Lower lobe of right lung (tissue), 2 donors: Measurements from ENCODE around the gene ZAR1. TPM values are rescaled to one million over a fixed set of nuclear protein-coding genes. Genes with fewer than 3 reads are reported as not detected.

Experiments used
- ATAC-seq, 2 donors: fragments of 200-7000 bp; cut with Tn5 transposase; one replicate each; pipeline ENCODE4 v1.9.1; 2020 to 2022; ENCODE audit warnings: mild to moderate bottlenecking in 2 of 2, moderate library complexity in 2 of 2
- DNase-seq: peaks from one replicate; pipeline ENCODE4 v3.0.0-alpha.2; 2020
- H3K27ac ChIP-seq: fragments of 200-600 bp; one replicate; pipeline ENCODE4 v1.8.0; 2022
- H3K27me3 ChIP-seq: fragments of 200-600 bp; one replicate; pipeline ENCODE4 v1.8.0; 2022; ENCODE audit warnings: low read depth
- H3K36me3 ChIP-seq: fragments of 200-600 bp; one replicate; pipeline ENCODE4 v1.8.0; 2022; ENCODE audit warnings: mild to moderate bottlenecking
- H3K4me1 ChIP-seq: fragments of 200-600 bp; one replicate; pipeline ENCODE4 v1.8.0; 2022
- H3K4me3 ChIP-seq: fragments of 200-600 bp; one replicate; pipeline ENCODE4 v1.8.0; 2022; ENCODE audit warnings: mild to moderate bottlenecking
- H3K9me3 ChIP-seq: fragments of 200-600 bp; one replicate; pipeline ENCODE4 v1.8.0; 2022
- intact Hi-C: fragments of 100-400 bp; cut with DNase I; formaldehyde crosslinking; loops from one replicate; pipeline ENCODE4 v1.11.0; 2022
- total RNA-seq: library from RNA; stranded (reverse); fragmentation: NEBNext Ultra II Directional; extraction: Animal tissue kit (Norgen Biotek cat#: 25700); gene quantifications from one replicate; pipeline ENCODE4 v1.2.1, GENCODE V29; 2021
- TF ChIP-seq, protein P1 (sequence below): fragments of 200-600 bp; IDR thresholded peaks from one replicate; pipeline ENCODE4 v1.8.0; 2022; ENCODE audit warnings: antibody characterized with exemption, mild to moderate bottlenecking
- donor health status: DM: no; HTN: yes; CAD: no; lungs with severe emphysema.

The ZAR1 gene
- total RNA-seq, 1 donor from 2014 or later, result not detected

DNA sequence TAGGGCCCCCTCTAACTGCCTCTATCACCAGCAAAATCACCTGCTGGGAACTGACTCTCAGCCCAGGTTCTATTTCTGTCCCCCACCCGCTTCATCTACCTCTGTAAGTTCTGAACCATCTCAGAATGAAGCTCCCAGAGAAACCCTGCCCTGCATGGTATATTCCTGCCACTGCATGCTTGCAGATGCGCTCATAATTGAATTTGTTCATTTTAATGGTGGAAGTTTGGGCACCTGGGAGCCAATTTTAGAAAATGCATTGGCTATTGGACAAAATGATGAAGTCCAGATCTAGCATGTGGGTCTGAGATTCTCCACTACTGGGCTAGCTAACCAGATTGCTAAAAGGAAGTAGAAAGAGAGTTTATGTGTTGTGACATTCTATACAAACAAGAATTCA, 35.5 kb upstream of the ZAR1 start:
- TF ChIP-seq, protein P1, sequence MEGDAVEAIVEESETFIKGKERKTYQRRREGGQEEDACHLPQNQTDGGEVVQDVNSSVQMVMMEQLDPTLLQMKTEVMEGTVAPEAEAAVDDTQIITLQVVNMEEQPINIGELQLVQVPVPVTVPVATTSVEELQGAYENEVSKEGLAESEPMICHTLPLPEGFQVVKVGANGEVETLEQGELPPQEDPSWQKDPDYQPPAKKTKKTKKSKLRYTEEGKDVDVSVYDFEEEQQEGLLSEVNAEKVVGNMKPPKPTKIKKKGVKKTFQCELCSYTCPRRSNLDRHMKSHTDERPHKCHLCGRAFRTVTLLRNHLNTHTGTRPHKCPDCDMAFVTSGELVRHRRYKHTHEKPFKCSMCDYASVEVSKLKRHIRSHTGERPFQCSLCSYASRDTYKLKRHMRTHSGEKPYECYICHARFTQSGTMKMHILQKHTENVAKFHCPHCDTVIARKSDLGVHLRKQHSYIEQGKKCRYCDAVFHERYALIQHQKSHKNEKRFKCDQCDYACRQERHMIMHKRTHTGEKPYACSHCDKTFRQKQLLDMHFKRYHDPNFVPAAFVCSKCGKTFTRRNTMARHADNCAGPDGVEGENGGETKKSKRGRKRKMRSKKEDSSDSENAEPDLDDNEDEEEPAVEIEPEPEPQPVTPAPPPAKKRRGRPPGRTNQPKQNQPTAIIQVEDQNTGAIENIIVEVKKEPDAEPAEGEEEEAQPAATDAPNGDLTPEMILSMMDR, result no peak
- Histone ChIP-seq H3K9me3 (no peaks in the 10 kb centered on the region), H3K27ac (no peak overlapping the region), H3K27me3 (no peaks in the 10 kb centered on the region), H3K4me3 (no peak overlapping the region), H3K36me3 (no peaks in the 10 kb centered on the region), H3K4me1 (no peaks in the 10 kb centered on the region)
- intact Hi-C loops, result no loop called here
- DNase-seq (no peak), ATAC-seq (no peak)

DNA sequence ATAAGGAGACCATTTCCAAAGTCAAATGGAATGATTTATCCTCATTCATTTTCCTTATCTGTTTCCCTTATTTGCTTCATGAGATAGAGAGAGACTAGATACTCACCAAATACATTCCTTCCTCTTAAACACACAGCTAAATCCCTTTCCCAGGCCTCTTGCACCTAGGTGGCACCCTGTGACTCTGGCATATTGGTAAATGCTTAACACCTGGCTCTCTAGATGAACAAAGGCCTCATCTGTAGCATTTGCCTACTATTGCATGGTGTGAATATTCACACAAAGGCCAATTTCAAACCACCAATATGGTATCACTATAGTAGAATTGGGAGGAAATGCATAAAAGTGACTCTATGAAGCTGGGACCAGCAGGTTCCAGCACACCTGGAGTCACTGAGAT, 29.1 kb upstream of the ZAR1 start:
- no peak for DNase-seq
- TF ChIP-seq, protein P1, result no peak
- no peaks in the 10 kb centered on the region for H3K9me3 ChIP-seq

DNA sequence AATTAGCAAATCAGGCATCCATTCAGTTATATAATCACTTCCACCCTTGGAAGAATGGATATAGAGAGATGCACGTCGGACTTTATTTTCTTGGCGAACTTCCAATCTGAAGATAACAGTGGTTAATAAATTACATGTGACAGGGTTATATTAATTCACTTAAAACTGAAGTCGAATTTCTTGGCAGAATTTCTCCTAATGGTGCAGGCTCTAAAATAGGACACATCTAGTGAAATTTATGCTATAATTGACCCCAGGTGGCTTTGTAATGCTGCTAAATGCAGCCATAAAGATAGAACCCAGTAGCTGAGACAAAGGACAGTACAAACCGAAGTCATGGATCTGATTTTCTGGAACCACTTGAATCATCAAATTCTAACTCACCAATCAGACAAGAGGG, 27.7 kb upstream of the ZAR1 start:
- TF ChIP-seq, protein P1, result no peak
- Histone ChIP-seq H3K9me3 (no peaks in the 10 kb centered on the region), H3K4me1 (no peaks in the 10 kb centered on the region), H3K36me3 (no peaks in the 10 kb centered on the region), H3K4me3 (no peak overlapping the region), H3K27me3 (no peaks in the 10 kb centered on the region), H3K27ac (no peak overlapping the region)
- no peak for DNase-seq
- ATAC-seq, result no peak
- intact Hi-C loops, result no loop called here

More for the DNA sequence above, 29.1 kb upstream of the ZAR1 start:
- Histone ChIP-seq H3K36me3 (no peaks in the 10 kb centered on the region), H3K27me3 (no peaks in the 10 kb centered on the region), H3K4me3 (no peak overlapping the region), H3K27ac (no peak overlapping the region), H3K4me1 (no peaks in the 10 kb centered on the region)
- intact Hi-C loops, result no loop called here
- no peak for ATAC-seq

DNA sequence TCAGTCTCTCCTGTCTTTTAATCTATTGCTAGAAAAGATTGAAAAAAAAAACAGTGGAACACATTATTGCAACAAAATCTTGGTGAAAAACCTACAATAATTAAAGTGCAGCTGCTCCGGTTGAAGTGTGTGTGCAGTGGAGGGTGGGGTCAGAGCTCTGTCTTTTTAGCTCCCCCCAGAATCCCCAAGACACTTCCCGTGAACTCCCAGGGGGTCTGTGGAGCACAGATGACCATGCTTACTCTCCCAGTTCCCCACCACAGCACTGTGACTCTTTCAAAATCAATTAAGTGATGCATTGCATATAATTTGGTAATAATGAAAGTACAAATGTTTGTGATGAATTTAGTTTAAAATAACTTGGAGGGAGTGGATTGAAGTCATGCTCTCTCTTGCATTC, 22.6 kb upstream of the ZAR1 start:
- H3K4me3 ChIP-seq, result no peak overlapping the region
- H3K27ac ChIP-seq, result no peak overlapping the region
- no peaks in the 10 kb centered on the region for H3K36me3 ChIP-seq
- no peaks in the 10 kb centered on the region for H3K27me3 ChIP-seq
- intact Hi-C loops, result no loop called here
- TF ChIP-seq, protein P1, result no peak
- ATAC-seq (no peak), DNase-seq (no peak)
- H3K4me1 ChIP-seq, result no peaks in the 10 kb centered on the region
- no peaks in the 10 kb centered on the region for H3K9me3 ChIP-seq

DNA sequence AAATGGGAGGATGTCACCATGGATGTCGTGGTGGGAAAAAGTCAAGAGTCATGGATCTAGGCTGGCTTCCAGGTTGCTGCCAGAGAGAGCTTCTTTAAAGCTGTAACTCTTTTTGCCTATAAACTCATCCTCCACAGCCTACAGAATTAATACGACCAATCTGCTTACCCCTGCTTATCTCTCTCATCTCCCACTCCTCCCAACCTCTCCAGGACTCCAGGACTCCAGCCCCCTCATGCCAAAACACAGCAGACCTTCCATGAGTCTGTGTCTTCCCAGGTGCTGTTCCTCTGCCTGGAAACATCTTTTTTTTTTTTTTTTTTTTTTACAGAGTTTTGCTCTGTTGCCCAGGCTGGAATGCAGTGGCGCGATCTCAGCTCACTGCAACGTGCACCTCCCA, 22.2 kb upstream of the ZAR1 start:
- no peak for ATAC-seq
- no peaks in the 10 kb centered on the region for H3K9me3 ChIP-seq
- TF ChIP-seq, protein P1, result no peak
- no peak overlapping the region for H3K4me3 ChIP-seq
- H3K36me3 ChIP-seq, result no peaks in the 10 kb centered on the region
- H3K4me1 ChIP-seq, result no peaks in the 10 kb centered on the region
- H3K27ac ChIP-seq, result no peak overlapping the region
- DNase-seq, result no peak
- H3K27me3 ChIP-seq, result no peaks in the 10 kb centered on the region
- intact Hi-C loops, result no loop called here

DNA sequence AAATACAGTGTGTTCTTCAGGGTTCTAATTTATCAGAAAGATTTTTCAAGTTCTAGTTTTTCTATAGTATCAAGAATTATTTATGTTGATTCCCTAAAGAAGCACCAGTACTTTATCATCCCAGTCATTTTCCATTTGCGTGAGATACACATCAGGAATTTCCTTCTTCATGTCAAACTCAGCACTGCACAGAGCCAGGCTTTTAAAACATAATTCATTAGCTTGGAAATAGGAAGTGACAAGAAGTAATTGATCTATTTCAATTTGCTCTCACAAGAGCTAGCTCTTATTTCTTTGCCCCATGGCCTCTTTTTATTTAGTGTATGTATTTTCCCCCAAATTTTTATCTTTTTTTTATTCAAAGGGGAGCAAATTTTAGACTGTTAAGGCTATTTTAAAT, 19.9 kb upstream of the ZAR1 start:
- Histone ChIP-seq H3K4me1 (no peaks in the 10 kb centered on the region), H3K27me3 (no peaks in the 10 kb centered on the region), H3K27ac (no peak overlapping the region), H3K9me3 (no peaks in the 10 kb centered on the region), H3K4me3 (no peak overlapping the region), H3K36me3 (no peaks in the 10 kb centered on the region)
- intact Hi-C loops, result no loop called here
- TF ChIP-seq, protein P1, result no peak
- ATAC-seq (no peak), DNase-seq (no peak)
